Ammon's horn (tissue), 1 donor: ENCODE measurements around the gene OR51A2.
A peak's percentile ranks its signal among the peaks of the same experiment; 100 is the strongest.
"Not testable (repeated sequence)": the region's sequence is repeated elsewhere in the genome, so short reads cannot be mapped to it uniquely, and the experiment has no call there.

Experiments
- DNase-seq: peaks from one replicate; pipeline ENCODE4 v3.0.0-alpha.2; 2016; ENCODE audit warnings: low spot score

OR51A2 gene, protein sequence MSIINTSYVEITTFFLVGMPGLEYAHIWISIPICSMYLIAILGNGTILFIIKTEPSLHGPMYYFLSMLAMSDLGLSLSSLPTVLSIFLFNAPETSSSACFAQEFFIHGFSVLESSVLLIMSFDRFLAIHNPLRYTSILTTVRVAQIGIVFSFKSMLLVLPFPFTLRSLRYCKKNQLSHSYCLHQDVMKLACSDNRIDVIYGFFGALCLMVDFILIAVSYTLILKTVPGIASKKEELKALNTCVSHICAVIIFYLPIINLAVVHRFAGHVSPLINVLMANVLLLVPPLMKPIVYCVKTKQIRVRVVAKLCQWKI

DNA sequence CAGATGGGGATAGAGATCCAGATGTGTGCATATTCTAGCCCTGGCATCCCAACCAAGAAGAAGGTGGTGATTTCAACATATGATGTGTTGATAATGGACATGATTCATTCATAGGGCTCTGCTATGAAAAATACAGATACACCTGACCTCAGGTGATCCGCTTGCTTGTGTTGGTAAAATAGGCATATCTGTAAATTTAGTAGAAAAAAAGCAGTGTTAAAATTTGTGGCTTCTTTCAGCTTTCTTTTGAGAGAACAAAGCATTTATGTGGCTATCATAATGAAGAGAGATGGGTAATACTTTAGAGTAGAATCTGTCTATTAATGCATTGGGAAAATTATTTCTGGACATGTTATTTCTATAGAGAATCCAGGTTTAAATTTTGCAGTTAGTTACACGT, at the start of gene OR51A2:
OR51A2 (minus strand) TSS at position 101 of the 400 bp plus-strand sequence; CDS start at position 101, 0 bp downstream.
- DNase-seq = not testable (repeated sequence)

DNA sequence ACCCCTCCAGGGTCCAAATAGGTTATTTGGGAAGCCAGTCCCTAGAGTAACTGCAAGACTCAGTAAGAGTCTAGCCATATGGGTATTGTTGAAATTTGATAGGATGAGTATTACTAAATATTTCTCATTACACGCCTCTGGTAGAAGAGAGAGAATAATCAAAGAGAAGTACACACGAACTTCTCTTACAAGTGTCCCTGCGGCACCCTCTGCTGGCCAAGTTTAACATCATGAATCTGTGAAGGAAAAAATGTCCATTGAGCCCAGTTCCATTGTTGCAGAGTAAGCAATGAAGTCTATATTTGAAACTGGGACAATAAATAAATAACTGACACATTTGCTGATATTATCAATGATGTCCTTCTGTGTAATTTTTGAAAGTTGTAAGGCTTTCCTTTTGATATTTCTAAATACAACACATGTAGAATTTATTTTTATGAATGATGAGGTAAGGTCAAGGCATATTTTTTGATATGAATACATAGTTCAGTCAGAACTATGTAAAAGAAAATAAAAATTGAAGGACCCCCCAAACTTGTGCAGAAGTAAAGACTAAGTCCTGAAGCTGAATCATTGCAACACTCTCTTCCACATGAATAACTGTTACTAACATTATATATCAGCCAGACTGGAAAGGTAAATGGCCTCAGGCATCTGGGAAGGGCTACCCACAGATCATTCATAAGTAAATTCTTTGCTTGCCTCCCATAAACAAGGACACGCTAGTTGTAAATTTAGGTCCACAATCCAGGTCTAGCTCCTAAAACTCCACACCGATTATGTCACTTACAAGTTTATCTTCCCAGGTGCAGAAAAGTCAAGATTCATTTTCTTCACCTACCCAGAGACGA, 49.1 kb upstream of the OR51A2 start:
- DNase-seq = peak; percentile 77

DNA sequence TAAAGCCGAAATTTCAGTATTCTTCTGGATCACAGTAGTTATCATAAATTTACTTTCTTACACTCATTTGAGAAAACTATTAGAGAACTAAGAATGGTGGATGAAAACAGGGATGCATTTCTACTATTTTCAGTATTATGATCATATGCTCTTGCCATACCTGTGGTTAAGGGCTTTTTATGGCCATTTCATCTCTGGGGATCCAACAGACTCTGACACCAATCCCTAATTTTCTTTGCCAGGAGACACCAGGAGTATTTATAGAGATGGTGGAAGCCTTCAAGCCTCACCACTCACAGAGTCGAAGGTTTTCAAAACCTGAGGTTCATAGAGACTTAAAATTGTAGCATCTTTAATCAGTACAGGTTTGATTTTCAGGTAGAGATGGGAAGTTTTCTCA, 39.0 kb upstream of the OR51A2 start, which contains the start of gene OR51L1:
OR51L1 (plus strand) TSS at position 301 of the 400 bp plus-strand sequence. CDS start 4,132 bp downstream, outside the sequence.
- DNase-seq = no peak

DNA sequence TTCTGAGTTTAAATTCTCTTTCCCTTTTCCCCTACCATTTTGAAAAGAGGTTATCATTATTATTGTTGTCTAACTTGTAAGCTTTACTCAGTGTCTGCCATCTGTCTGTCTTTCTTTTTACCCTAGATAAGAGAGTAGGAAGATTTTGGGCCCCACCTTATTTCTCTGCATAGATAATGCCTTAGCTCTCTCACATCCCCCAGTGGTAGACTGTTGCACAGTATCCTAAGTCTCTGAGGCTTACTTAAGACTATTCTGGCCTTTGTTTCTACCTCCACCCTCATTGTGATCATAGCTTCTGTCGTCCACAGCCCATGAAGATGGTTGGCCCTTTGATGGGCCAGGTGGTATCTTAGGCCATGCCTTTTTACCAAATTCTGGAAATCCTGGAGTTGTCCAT, 35.5 kb upstream of the OR51A2 start:
- no peak for DNase-seq

DNA sequence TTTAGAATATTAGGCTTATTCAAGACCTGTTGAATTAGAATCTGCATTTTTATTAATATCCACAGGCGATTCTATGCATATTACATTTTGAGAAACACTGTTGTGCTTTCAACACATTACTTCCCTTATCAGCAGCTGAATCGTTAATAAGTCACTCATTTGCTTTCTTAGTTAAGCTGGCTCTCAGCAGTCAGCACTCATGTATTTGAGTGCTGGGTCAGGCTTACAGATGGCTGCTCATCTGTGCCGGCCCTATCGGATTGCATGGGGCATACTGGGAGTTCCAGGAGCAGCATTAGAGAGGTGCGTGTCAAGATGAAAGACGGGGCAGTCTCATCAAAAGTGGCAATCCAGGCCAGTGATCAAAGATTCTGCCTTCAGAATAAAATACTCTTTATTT, 28.3 kb upstream of the OR51A2 start:
- DNase-seq = no peak

DNA sequence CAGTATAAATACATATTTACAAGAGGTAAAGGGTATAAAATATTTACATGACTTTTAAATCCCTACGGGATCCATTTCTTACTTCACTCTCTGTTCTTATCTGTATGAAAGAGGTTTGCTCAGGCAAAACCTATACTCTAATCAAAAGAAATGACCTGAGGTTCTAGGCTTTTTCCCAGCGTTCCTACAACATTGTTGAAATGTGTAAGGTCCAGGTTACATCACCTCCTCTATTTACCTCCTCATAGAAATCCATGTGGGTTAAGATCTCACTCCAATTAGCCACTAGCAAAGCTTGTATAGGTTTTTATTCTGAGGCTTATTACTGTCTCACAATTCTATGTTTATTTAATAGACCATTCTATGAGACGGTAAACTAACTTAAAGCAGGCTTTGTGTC, 27.2 kb upstream of the OR51A2 start:
- DNase-seq = no peak

DNA sequence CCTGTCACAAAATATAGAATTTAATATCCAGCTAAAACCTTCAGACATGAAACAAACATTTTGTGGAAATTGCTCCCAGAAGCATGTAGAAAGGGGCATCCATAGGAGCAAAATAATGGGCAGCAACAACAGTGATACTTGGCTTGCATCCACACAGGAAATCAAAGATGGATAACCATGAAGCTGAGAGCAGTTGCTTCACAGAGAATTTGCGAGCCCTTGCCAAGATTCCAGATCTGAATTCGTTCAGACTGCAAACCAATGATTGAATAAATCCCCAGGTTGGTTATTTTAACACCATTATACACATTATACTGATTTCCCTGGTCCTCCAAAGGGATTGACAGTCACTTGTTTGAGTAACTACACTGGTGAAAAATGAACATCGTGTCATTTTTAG, 23.5 kb upstream of the OR51A2 start:
- no peak for DNase-seq

DNA sequence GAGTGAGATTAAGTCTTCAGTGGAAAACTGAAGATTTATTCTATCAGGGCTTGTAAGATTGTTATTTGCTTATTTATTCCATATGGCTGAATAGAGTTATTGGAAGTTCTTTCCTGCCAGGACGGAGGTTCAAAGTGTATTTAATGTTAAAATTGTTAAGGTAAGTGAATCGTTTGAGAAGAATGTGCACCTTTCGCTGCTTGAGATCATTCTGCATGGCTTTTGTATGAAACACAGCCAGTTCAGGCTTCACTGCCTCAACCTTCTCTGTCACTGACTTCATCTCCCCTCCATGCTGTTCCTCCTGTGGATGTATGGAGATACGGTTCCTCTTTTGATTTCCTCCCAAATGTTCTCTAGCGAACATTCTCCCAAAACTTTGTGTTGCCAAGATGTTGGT, 19.9 kb upstream of the OR51A2 start:
- DNase-seq = no peak

DNA sequence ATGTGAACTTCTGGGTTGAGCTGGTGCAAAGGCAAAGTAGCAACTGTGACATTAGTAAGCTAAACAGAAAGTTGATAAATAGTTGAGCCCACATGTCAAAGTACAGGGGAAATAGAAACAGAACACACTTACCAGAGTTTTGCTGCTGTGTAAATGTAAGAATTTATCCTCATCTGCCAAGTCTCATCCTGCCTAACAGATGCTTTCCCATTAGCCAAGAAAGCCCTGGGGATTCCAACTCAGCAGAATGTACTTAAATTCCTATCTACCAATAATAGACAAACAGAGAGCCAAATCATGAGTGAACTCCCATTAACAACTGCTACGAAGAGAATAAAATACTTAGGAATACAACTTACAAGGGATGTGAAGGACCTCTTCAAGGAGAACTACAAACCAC, 7.3 kb upstream of the OR51A2 start:
- DNase-seq = no peak

DNA sequence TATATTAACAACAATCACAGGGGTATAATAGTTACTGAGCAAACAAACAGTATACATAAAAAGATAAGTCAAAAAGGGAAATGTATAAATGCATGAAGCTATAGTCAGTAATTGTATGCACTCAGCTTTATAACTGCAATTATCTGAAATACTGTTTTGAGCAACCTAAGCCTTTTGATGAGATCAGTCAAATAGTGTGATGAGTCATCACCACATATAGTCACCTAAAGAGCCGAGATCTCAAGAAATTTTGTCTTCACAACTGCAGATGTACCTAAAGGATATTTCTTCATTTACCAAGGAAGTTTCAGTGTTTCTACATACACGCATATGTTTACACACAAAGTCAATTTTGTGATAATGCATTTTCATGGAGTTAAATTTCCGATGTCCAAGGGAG, 5.4 kb upstream of the OR51A2 start:
- DNase-seq = no peak

DNA sequence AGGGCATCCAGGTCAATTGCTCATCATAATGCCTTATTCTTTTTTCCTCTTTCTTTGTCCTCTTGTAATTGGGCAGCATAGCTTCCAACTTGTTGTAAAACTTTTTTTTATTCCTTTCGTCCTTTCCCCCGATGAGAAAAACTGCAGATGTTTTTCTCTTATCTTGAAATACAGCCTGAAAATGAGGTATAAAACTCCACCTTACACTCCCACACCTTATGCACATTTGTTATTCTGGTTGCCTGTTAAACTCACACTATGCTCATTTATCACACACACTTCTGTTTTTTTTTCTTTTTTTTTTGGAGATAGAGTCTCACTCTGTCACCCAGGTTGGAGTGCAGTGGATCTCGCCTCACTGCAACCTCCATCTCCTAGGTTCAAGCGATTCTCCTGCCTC, 1.9 kb upstream of the OR51A2 start:
- DNase-seq = no peak

DNA sequence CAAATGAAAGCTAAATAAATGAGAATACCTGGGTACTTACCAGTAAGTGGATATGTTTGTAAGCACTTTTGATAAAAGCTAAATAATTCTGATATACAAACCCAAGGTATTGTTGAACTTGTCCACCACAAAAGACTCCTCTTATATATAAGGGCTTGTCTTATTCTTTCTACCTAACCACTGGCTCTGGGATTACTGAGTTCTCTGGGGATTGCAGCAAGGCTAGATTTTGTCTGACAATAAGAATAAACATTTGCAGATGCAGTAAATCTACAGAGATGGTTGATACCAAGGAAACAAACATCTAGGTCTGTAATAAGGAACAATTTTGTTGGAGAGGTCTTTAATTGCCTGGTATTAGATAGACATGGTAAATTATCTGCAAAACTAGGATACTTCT, 8.0 kb downstream of the OR51A2 start, which contains the start of gene OR51A4:
OR51A4 (minus strand) TSS at position 101 of the 400 bp plus-strand sequence. CDS start 505 bp downstream, outside the sequence.
- no peak for DNase-seq

DNA sequence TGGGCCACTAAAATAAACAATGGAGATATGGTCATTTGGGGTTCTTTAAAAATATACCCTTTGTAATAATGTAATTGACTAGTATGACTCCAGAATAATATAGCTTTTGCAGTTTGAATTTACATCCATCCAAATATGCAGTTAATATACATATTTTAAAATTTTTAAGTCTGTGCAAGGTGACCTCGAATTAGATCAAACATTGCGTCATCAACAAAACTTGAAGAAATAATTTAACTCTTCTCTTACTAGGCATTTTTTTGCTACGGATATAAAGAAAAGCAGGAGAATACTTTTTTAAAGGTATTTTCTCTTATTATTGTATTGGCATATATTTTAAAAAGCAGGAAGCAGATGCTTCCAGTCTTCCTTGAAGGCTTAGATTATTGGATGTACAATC, 18.8 kb downstream of the OR51A2 start:
- no peak for DNase-seq

DNA sequence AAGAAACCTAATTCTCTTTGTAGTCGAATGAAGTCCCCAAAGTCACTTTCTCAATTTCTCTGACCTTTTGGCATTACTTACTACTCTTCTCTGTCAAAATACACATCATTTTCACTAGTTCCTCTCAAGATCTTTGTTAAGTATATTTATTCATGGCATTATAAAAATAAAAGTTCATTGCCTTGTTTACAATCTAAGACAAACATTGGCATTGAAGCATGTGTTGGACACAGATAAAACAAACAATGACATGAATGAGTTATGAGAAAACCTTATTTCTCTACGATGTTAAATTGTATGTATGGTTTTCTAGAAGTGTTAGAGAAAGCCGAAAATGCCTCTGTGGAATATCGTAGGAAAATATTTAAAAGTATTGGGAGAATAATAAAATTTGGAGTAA, 22.8 kb downstream of the OR51A2 start:
- DNase-seq = no peak

DNA sequence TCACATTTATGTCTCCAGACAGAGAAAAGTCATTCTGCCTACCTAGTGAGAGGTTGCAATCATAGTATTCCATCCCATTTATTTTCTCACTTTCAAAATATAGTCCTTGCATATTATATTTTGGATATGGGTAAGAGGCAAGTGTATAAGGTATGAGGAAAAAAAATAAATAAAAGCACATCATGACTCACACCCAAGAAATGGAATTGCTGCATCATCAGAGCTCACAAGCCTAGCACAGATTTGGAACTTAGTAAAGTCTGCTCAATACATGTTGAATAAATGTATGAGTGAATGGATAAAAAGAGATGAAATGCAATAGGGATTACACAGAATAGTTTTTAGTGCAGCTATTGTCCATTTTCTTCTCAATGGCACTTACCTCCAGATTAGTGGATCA, 28.9 kb downstream of the OR51A2 start:
- no peak for DNase-seq

DNA sequence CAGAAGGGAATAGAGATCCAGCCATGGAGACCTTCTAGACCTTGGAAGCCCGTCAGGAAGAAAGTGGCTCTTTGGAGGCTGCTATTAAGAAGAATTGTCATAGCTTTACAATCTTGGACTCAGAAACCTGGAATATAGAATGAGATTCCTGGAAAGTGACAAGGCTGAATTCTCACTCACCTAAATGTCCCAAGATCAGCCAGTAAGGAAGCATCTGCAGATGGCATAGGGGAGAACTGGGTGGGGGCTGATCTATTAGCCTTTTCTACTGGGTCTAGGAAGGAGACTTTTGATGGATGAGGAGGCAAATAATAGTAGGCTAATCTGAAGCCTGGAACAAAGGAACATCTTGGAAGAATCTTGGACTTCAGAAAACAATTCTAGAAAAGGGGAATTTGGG, 31.3 kb downstream of the OR51A2 start, which contains the start of gene OR51G1:
OR51G1 (minus strand) TSS at position 101 of the 400 bp plus-strand sequence; CDS start at position 101, 0 bp downstream.
- DNase-seq = no peak

DNA sequence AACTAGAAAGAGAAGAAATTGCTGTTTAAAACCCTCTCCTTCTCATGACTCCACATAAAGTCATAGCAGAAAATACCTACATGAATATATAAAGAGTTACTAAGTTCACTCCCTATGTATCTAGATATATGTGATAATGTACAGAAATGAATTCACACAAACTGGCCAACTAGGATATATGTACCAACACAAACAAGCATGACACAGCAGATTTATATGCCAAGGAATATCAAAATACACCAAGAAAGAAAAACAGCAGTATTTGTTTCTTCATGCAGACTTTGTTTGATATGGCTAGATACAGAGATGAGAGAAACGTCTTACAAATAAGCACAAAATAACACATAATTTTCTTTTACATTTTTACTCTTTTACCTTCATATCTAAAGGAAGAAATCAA, 33.2 kb downstream of the OR51A2 start:
- no peak for DNase-seq

DNA sequence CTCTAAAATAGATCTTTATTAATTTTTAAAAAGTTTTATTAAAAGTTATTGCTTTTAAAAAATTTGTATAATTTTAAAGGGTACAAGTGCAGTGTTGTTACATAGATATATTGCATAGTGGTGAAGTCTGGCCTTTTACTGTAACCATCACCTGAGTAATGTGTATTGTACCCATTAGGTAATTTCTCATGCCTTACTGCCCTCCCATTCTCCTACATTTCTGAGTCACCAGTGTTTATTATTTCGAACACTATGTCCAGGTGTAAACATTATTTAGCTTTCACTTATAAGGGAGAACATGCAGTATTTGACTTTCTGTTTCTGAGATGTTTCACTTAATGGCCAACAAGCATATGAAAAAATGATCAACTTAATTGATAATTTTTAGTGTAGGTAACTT, 33.7 kb downstream of the OR51A2 start:
- DNase-seq = no peak

DNA sequence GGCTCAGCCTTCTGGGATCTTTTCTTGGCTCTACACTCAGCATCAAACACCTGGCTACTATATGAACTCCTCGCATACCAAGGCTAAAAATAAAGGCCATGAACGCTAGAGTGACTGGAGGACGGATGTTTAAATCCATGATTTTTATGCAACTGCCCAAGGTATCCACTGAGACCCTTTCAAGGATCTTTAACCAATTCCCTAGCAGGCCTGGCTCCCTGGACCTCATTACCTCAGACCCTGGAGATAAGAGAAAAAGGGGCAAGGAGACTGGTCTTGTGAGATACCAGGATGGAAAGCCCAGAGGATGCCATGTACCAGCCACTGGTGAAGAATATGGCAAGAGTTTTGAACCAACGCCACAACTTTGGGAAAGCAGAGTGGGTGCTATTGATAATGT, 36.3 kb downstream of the OR51A2 start, which contains the start of gene OR51G2:
OR51G2 (minus strand) TSS at position 101 of the 400 bp plus-strand sequence. CDS start 3,687 bp downstream, outside the sequence.
- DNase-seq = no peak

DNA sequence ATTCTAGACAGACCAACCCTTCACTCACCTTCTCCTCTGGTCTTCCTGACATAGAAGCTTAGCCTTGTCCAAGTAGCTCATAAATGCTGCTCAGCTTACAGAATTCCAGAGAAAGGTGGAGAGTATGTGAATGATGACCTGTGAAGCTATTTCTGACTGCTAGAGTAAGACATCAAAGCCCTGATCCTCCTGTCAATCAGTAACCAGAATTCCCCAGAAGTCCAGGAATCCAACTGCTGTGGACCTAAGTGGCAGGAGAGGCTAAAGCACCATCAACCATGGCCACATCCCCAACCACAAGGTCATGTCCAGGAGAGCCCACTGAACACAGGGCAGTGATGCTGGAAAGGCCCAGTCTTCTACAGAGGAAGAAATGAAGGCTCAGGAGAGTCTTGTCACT, 38.9 kb downstream of the OR51A2 start:
- no peak for DNase-seq
